ENCODE data around the gene SCUBE2.
"Not testable (repeated sequence)": the region's sequence is repeated elsewhere in the genome, so short reads cannot be mapped to it uniquely, and the experiment has no call there.

The SCUBE2 gene

DNA sequence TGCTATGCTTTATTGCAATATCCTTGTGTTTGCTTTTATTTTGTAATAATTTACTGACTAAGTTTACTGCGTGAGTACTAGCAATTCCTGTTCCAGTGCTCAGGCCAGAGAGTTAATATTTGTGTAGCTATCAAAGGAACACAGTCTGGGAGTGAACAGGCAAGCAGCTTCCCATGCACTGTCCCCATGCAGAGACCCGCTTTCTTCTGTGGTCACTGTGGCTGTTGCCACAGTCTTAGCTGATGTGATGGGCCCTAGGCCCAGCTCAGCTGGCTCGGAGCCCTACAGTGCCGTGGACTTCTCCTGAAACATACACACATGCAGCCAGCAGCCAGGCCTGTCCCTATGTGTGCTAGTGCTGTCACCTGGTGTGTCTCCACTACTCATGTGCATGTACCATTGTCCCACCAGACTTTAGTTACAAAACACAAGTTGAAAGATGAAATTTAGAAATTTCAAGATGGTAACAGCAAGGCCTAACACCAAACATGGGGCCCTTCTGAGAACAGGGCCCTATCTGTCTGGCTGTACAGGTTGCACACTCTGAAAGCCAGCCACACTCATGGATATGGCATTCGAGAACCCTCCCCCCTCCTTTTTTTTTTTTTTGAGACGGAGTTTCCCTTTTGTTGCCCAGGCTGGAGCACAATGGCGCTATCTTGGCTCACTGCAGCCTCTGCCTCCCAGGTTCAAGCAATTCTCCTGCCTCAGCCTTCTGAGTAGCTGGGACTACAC, 12.3 kb upstream of the SCUBE2 start:
- Histone ChIP-seq H3K36me3 (ENCODE audit: control insufficient read depth in 2 of 2, insufficient read depth in 2 of 2, low read length in 2 of 2) (peaks cover 0 to 2% of the 10 kb centered on the region in 2 donors), H3K27me3 (ENCODE audit: control insufficient read depth in 1 of 2, insufficient read depth in 2 of 2, low read length in 2 of 2) (no peaks in the 10 kb centered on the region), H3K27ac (ENCODE audit: low read length) (no peak overlapping the region), H3K4me3 (ENCODE audit: low read length in 2 of 2) (no peak overlapping the region), H3K4me1 (ENCODE audit: control insufficient read depth, insufficient read depth, low read length) (no peaks in the 10 kb centered on the region), H3K9me3 (ENCODE audit: control insufficient read depth in 2 of 2, low read length in 2 of 2) (no peaks in the 10 kb centered on the region), H3K9ac (ENCODE audit: low read length in 2 of 2) (no peak overlapping the region)

DNA sequence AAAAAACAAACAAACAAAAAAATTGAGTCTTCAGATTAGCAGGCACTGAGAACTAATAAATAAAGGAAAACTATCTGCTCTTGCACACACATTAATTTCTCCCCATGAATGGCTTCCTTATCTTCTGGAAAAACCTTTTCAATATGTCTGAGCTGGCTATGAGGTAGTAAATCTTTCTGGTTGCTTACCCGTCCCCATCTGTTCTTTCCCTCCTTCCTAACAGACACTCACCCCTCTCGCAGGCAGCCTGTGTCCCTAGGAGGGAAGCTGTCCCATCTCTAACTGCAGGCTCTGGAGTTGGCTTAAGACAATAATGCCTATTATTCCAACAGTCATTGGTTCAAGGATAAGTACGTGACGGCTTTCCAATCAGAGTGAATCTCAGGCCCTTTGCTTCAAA, 8.2 kb upstream of the SCUBE2 start:
- Histone ChIP-seq H3K4me3 (ENCODE audit: low read length in 2 of 2) (no peak overlapping the region), H3K9ac (ENCODE audit: low read length in 2 of 2) (no peak overlapping the region), H3K4me1 (ENCODE audit: control insufficient read depth, insufficient read depth, low read length) (no peaks in the 10 kb centered on the region), H3K27me3 (ENCODE audit: control insufficient read depth in 1 of 2, insufficient read depth in 2 of 2, low read length in 2 of 2) (no peaks in the 10 kb centered on the region), H3K27ac (ENCODE audit: low read length) (no peak overlapping the region), H3K36me3 (ENCODE audit: control insufficient read depth in 2 of 2, insufficient read depth in 2 of 2, low read length in 2 of 2) (peaks cover 0 to 2% of the 10 kb centered on the region in 2 donors), H3K9me3 (ENCODE audit: control insufficient read depth in 2 of 2, low read length in 2 of 2) (no peaks in the 10 kb centered on the region)

DNA sequence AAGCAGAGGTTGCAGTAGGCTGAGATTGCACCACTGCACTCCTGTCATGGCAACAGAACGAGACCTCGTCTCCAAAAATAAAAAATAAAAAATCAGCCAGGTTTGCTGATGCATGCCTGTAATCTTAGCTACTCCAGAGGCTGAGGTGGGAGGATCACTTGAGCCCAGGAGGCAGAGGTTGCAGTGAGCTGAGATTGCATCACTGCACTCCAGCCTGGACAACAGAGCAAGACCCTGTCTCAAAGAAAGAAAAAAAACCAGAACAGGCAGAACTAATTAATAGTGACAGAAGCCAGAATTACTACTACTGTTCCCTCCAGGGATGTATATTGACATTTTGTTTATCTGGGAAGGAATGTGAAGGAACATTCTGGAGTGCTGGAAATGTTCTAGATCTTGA, 7.1 kb upstream of the SCUBE2 start:
- not testable (repeated sequence) for H3K9me3 ChIP-seq (ENCODE audit: control insufficient read depth in 2 of 2, low read length in 2 of 2); H3K27ac ChIP-seq (ENCODE audit: low read length); H3K4me3 ChIP-seq (ENCODE audit: low read length in 2 of 2); H3K36me3 ChIP-seq (ENCODE audit: control insufficient read depth in 2 of 2, insufficient read depth in 2 of 2, low read length in 2 of 2); H3K27me3 ChIP-seq (ENCODE audit: control insufficient read depth in 1 of 2, insufficient read depth in 2 of 2, low read length in 2 of 2); H3K4me1 ChIP-seq (ENCODE audit: control insufficient read depth, insufficient read depth, low read length); H3K9ac ChIP-seq (ENCODE audit: low read length in 2 of 2)

DNA sequence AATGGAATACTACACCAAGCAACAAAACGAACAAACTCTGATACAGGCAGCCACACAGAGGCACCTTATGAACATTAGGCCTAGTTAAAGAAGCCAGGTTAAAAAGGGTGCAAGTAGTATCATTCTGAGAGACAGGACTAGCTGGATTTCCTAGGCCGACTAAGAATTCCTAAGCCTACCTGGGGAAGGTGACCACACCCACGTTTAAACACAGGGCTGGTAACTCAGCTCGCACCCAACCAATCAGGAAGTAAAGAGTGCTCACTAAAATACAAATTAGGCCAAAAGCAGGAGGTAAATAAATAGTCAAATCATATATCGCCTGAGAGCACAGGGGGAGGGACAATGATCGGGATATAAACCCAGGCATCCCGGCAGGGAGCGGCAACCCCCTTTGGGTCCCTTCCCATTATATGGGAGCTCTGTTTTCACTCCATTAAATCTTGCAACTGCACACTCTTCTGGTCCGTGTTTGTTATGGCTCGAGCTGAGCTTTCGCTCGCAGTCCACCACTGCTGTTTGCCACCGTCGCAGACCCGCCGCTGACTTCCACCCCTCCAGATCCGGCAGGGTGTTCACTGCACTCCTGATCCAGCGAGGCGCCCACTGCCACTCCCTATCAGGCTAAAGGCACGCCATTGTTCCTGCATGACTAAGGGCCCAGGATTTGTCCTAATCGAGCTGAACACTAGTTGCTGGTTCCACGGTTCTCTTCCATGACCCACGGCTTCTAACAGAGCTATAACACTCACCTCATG, 6.0 kb upstream of the SCUBE2 start:
- H3K36me3 ChIP-seq (ENCODE audit: control insufficient read depth in 2 of 2, insufficient read depth in 2 of 2, low read length in 2 of 2); H3K4me1 ChIP-seq (ENCODE audit: control insufficient read depth, insufficient read depth, low read length); H3K27ac ChIP-seq (ENCODE audit: low read length); H3K4me3 ChIP-seq (ENCODE audit: low read length in 2 of 2); H3K9ac ChIP-seq (ENCODE audit: low read length in 2 of 2); H3K27me3 ChIP-seq (ENCODE audit: control insufficient read depth in 1 of 2, insufficient read depth in 2 of 2, low read length in 2 of 2); H3K9me3 ChIP-seq (ENCODE audit: control insufficient read depth in 2 of 2, low read length in 2 of 2): not testable (repeated sequence)

DNA sequence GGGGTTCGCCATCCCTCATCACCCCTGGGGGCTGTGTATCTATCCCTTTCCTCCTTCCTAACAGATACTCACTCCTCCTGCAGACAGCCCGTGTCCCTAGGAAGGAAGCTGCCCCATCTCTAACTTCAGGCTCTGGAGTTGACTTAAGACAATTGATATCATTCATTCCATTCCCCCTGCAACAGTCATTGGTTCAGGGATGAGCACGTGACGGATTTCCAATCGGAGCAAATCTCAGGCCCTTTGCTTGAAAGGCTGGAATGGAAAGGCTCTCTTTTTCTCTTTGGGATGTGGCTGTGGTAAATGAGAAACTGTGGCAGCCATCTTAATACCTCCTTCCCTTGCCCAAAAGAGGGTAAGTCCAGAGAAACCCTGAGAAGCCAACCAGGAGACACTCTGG, 5.0 kb upstream of the SCUBE2 start:
- Histone ChIP-seq H3K36me3 (ENCODE audit: control insufficient read depth in 2 of 2, insufficient read depth in 2 of 2, low read length in 2 of 2) (no peaks in the 10 kb centered on the region), H3K4me1 (ENCODE audit: control insufficient read depth, insufficient read depth, low read length) (peaks cover 5% of the 10 kb centered on the region), H3K9ac (ENCODE audit: low read length in 2 of 2) (no peak overlapping the region), H3K27ac (ENCODE audit: low read length) (no peak overlapping the region), H3K27me3 (ENCODE audit: control insufficient read depth in 1 of 2, insufficient read depth in 2 of 2, low read length in 2 of 2) (no peaks in the 10 kb centered on the region), H3K9me3 (ENCODE audit: control insufficient read depth in 2 of 2, low read length in 2 of 2) (no peaks in the 10 kb centered on the region), H3K4me3 (ENCODE audit: low read length in 2 of 2) (no peak overlapping the region)

DNA sequence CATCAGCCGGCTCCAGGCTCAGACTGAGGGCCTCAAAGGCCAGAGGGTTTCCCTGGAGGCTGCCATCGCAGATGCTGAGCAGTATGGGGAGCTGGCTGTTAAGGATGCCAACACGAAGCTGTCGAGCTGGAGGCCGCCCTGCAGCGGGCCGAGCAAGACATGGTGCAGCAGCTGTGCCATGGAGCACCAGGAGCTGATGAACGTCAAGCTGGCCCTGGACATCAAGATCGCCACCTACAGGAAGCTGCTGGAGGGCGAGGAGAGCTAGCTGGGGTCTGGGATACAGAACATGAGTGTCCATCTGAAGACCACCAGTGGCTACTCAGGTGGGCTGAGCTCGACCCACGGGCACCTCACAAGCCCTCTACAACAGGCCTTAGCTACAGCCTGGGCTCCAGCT, 4.0 kb upstream of the SCUBE2 start:
- Histone ChIP-seq H3K27ac (ENCODE audit: low read length) (no peak overlapping the region), H3K36me3 (ENCODE audit: control insufficient read depth in 2 of 2, insufficient read depth in 2 of 2, low read length in 2 of 2) (no peaks in the 10 kb centered on the region), H3K4me1 (ENCODE audit: control insufficient read depth, insufficient read depth, low read length) (peaks cover 10% of the 10 kb centered on the region), H3K27me3 (ENCODE audit: control insufficient read depth in 1 of 2, insufficient read depth in 2 of 2, low read length in 2 of 2) (no peaks in the 10 kb centered on the region), H3K9ac (ENCODE audit: low read length in 2 of 2) (no peak overlapping the region), H3K9me3 (ENCODE audit: control insufficient read depth in 2 of 2, low read length in 2 of 2) (no peaks in the 10 kb centered on the region), H3K4me3 (ENCODE audit: low read length in 2 of 2) (no peak overlapping the region)

DNA sequence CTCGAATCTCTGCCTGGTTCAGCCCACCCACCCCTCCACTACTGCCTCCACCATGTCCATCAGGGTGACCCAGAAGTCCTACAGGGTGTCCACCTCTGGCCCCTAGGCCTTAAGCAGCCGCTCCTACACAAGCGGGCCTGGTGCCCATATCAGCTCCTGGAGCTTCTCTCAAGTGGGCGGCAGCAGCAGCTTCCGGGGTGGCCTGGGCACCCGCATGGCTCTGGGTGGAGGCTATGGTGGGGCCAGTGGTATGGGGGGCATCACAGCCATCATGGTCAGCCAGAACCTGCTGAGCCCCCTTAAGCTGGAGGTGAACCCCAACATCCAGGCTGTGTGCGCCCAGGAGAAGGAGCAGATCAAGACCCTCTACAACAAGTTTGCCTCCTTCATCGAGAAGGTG, 3.0 kb upstream of the SCUBE2 start:
- no peaks in the 10 kb centered on the region for H3K9me3 ChIP-seq (ENCODE audit: control insufficient read depth in 2 of 2, low read length in 2 of 2)
- no peak overlapping the region for H3K27ac ChIP-seq (ENCODE audit: low read length)
- H3K27me3 ChIP-seq (ENCODE audit: control insufficient read depth in 1 of 2, insufficient read depth in 2 of 2, low read length in 2 of 2): no peaks in the 10 kb centered on the region
- peaks cover 16% of the 10 kb centered on the region for H3K4me1 ChIP-seq (ENCODE audit: control insufficient read depth, insufficient read depth, low read length)
- no peak overlapping the region for H3K4me3 ChIP-seq (ENCODE audit: low read length in 2 of 2)
- no peak overlapping the region for H3K9ac ChIP-seq (ENCODE audit: low read length in 2 of 2)
- no peaks in the 10 kb centered on the region for H3K36me3 ChIP-seq (ENCODE audit: control insufficient read depth in 2 of 2, insufficient read depth in 2 of 2, low read length in 2 of 2)

DNA sequence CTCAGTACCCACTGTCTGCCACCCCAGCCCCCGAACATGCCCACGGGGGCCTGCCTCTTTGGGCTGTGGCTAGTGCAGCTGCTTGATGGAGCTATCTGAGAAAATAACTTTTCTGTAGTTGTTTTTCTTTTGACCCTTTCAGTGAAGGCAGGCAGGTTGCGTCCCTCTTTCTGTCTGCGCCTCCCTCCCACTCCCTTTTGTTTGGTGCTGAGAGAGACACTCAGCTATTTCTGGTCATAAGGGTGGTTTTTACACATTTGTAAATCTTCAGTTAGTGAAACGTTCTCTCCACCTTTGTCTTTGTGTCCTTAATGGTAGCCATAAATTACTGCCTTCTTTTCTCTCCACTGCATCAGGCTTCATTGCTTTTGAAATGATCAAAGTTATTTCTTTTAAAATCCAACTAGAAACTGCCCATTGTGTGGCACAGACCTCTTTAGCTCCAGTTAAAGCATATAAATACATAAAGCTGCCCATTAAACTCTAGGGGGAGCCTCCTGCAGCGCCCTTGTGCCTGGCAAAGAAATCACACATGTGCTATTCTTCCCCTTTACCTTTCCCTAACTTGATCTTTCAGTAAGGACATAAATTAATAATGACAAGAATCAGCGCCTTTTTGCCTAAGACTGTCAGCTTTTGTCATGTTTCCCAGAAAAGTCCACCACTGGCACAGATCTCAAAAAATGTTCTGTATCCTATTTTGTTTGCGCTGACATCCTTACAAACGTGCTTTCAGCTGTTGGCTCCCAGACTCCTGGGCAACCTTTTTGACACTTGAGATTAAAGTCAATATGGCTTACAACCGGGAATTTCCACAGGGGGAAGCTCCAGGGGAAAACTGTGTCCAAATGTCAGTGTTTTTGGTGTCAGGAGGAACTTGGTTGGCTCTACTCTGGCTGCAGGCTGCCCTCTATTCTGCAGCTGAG, 1.7 kb upstream of the SCUBE2 start:
- H3K4me3 ChIP-seq (ENCODE audit: low read length in 2 of 2): no peak overlapping the region
- H3K27me3 ChIP-seq (ENCODE audit: control insufficient read depth in 1 of 2, insufficient read depth in 2 of 2, low read length in 2 of 2): no peaks in the 10 kb centered on the region
- no peaks in the 10 kb centered on the region for H3K9me3 ChIP-seq (ENCODE audit: control insufficient read depth in 2 of 2, low read length in 2 of 2)
- no peak overlapping the region for H3K27ac ChIP-seq (ENCODE audit: low read length)
- H3K9ac ChIP-seq (ENCODE audit: low read length in 2 of 2): no peak overlapping the region
- H3K36me3 ChIP-seq (ENCODE audit: control insufficient read depth in 2 of 2, insufficient read depth in 2 of 2, low read length in 2 of 2): no peaks in the 10 kb centered on the region
- H3K4me1 ChIP-seq (ENCODE audit: control insufficient read depth, insufficient read depth, low read length): peaks cover 16% of the 10 kb centered on the region

DNA sequence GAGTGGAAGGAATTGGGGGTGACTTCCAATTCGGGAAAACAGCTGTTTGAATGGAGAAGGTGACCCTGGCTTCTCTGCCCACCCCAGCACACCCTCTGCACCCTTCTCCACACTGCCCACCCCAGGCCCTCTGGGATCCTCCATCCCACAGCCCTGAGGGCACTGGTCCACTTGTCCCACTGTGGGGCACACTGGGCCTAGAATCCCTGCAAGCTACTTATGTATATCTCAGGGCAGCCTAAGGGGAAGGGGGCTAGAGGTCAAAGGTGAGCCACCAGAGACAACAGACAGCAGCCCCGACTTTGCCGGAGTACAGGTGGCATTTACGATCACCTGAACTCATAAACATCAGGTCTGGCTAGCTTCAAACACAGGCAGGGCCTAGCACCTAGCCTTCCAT, 673 bp upstream of the SCUBE2 start:
- Histone ChIP-seq H3K27ac (ENCODE audit: low read length) (no peak overlapping the region), H3K36me3 (ENCODE audit: control insufficient read depth in 2 of 2, insufficient read depth in 2 of 2, low read length in 2 of 2) (no peaks in the 10 kb centered on the region), H3K9me3 (ENCODE audit: control insufficient read depth in 2 of 2, low read length in 2 of 2) (no peaks in the 10 kb centered on the region), H3K4me3 (ENCODE audit: low read length in 2 of 2) (peak overlapping the region; percentile 31 to 75), H3K27me3 (ENCODE audit: control insufficient read depth in 1 of 2, insufficient read depth in 2 of 2, low read length in 2 of 2) (no peaks in the 10 kb centered on the region), H3K4me1 (ENCODE audit: control insufficient read depth, insufficient read depth, low read length) (peaks cover 16% of the 10 kb centered on the region), H3K9ac (ENCODE audit: low read length in 2 of 2) (peak overlapping the region in 1 of 2 donors; percentile 42)

DNA sequence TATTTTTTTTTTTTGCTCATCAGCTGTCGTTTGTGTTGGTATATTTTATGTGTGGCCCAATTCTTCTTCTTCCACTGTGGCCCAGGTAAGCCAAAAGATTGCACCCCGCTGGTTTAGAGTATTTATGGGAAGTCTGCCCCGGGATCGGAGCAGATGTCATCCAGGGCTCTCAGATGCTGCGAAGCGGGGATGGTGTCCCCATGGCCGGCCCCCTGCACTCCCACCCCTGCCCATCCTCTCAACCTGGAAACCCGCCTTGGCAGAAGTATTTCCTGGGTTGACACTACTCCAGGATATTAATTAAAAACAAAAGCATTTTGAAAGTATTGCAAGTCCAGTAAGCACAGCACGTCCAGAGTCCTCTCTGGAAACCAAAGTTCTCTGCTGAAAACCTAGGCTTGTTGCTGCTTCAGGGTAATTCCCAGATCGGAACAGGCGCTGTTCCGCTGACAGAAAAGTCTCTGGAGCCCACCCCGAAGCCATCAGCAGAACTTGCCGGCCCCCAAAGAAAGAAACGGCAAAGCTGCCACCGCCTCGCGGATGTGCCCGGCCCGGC, 833 bp downstream of the SCUBE2 start:
- Histone ChIP-seq H3K27me3 (ENCODE audit: control insufficient read depth in 1 of 2, insufficient read depth in 2 of 2, low read length in 2 of 2) (no peaks in the 10 kb centered on the region), H3K36me3 (ENCODE audit: control insufficient read depth in 2 of 2, insufficient read depth in 2 of 2, low read length in 2 of 2) (no peaks in the 10 kb centered on the region), H3K4me3 (ENCODE audit: low read length in 2 of 2) (peak overlapping the region; percentile 63 to 75), H3K4me1 (ENCODE audit: control insufficient read depth, insufficient read depth, low read length) (peaks cover 16% of the 10 kb centered on the region), H3K9ac (ENCODE audit: low read length in 2 of 2) (peak overlapping the region; percentile 42 to 55), H3K27ac (ENCODE audit: low read length) (no peak overlapping the region), H3K9me3 (ENCODE audit: control insufficient read depth in 2 of 2, low read length in 2 of 2) (no peaks in the 10 kb centered on the region)
